Measurements from ENCODE around the gene FBXW4.

FBXW4 gene

DNA sequence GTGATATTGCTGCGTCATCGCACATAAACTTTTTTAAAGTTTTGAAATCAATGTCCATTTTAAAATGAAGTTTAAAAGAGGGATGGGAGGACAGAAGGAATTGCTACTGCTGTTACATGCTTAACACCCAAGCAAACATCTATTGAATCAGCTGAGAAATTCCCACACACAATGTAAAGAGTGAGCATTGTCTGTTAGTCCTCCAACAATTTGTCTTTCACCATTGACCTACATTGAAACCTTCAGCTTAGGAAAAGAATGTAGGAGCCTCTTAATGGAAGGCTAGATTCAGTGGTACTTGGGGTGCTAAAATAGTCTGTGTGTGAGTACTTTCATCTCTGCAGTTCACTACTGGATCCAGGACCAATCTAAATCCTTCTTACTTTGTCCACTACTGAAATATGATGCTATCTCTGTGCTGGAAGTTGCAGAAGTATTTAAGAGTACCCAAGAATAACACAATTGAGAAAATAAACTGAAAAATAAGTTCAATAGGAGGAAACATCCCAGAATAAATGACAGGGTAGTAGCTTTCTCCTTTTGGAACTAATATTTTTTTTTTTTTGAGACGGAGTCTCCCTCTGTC lies 23.8 kb upstream of the FBXW4 start:
- no peaks in the 10 kb centered on the region for H3K9me3 ChIP-seq
- intact Hi-C loops (cut with DNase I; ENCODE audit: low total_unique reads), result no loop called here
- TF ChIP-seq, protein P1, sequence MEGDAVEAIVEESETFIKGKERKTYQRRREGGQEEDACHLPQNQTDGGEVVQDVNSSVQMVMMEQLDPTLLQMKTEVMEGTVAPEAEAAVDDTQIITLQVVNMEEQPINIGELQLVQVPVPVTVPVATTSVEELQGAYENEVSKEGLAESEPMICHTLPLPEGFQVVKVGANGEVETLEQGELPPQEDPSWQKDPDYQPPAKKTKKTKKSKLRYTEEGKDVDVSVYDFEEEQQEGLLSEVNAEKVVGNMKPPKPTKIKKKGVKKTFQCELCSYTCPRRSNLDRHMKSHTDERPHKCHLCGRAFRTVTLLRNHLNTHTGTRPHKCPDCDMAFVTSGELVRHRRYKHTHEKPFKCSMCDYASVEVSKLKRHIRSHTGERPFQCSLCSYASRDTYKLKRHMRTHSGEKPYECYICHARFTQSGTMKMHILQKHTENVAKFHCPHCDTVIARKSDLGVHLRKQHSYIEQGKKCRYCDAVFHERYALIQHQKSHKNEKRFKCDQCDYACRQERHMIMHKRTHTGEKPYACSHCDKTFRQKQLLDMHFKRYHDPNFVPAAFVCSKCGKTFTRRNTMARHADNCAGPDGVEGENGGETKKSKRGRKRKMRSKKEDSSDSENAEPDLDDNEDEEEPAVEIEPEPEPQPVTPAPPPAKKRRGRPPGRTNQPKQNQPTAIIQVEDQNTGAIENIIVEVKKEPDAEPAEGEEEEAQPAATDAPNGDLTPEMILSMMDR (IDR thresholded peaks at IDR 0.05), result no peak
- H3K27ac ChIP-seq, result no peak overlapping the region
- H3K27me3 ChIP-seq, result peaks cover 0 to 30% of the 10 kb centered on the region in 2 donors
- no peak overlapping the region for H3K4me3 ChIP-seq
- DNase-seq, result no peak
- H3K4me1 ChIP-seq, result no peaks in the 10 kb centered on the region
- H3K36me3 ChIP-seq, result no peaks in the 10 kb centered on the region

DNA sequence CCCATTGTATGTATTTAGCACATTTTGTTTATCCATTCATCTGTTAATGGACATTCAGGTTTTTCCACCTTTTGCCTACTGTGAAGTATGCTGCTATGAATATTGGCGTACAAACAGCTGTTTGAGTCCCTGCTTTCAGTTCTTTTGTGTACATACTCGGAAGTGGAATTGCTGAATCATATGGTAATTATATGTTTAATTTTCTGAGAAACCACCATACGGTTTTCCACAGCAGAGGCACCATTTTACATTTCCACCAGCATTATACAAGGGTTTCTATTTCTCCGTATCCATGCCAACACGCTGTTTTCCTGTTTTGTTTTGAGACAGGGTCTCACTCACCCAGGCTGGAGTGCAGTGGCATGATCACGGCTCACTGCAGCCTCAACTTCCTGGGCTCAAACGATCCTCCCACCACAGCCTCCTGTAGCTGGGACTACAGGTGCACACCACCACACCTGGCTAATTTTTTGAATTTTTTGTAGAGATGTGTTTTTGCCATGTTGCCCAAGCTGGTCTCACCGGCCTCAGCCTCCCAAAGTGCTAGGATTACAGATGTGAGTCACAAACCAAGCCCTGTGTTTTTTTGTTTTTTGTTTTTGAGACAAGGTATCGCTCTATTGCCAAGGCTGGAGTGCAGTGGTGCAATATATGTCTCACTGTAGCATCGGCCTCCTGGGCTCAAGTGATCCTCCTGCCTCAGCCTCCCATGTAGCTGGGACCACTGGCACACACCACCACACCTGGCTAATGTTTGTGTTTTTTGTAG lies 22.1 kb upstream of the FBXW4 start:
- intact Hi-C loops (cut with DNase I; ENCODE audit: low total_unique reads), result no loop called here
- no peak for DNase-seq
- no peak overlapping the region for H3K27ac ChIP-seq
- no peak overlapping the region for H3K4me3 ChIP-seq
- peaks cover 0 to 28% of the 10 kb centered on the region in 2 donors for H3K27me3 ChIP-seq
- no peaks in the 10 kb centered on the region for H3K9me3 ChIP-seq
- H3K36me3 ChIP-seq, result no peaks in the 10 kb centered on the region
- H3K4me1 ChIP-seq, result no peaks in the 10 kb centered on the region
- TF ChIP-seq, protein P1 (IDR thresholded peaks at IDR 0.05), result no peak

DNA sequence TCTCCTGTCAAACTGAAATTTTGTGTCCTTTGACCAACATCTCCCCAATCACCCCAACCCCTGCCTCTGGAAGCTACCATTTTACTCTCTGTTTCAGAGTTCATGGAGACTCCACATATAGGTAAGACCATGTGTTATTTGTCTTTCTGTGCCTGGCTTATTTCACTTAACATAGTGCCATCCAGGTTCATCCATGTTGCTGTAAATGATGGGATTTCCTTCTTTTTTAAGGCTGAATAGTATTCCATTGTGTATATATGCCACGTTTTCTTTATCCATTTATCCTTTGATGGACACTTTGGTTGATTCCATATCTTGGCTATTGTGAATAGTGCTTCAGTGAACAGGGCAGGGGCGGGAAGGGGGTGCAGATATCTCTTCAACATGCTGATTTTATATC lies 18.0 kb upstream of the FBXW4 start:
- no peak overlapping the region for H3K4me3 ChIP-seq
- no peaks in the 10 kb centered on the region for H3K9me3 ChIP-seq
- intact Hi-C loops (cut with DNase I; ENCODE audit: low total_unique reads), result no loop called here
- H3K27ac ChIP-seq, result no peak overlapping the region
- TF ChIP-seq, protein P1 (IDR thresholded peaks at IDR 0.05), result no peak
- no peaks in the 10 kb centered on the region for H3K4me1 ChIP-seq
- no peak for DNase-seq
- H3K36me3 ChIP-seq, result no peaks in the 10 kb centered on the region
- H3K27me3 ChIP-seq, result peaks cover 0 to 23% of the 10 kb centered on the region in 2 donors

DNA sequence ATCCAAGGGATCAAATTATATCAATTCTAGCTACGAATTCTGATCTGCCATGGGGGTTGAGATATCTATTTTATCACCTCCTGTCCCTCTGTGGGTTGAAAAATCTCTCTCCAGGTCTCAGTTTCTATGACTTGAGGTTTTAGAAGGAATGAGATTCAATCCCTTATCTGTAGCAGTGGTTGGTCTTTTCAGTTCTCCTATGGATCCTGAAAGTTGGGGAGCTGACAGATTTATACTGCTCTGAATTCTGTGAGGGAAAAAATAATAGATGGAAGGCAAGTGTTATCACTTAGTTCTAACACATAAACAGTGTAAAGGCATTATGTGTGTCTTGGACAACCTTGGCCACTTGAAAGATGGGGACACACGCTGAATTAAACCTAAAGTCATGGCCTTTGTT lies 15.8 kb upstream of the FBXW4 start:
- no peak for DNase-seq
- H3K27ac ChIP-seq, result no peak overlapping the region
- TF ChIP-seq, protein P1 (IDR thresholded peaks at IDR 0.05), result no peak
- intact Hi-C loops (cut with DNase I; ENCODE audit: low total_unique reads), result no loop called here
- H3K36me3 ChIP-seq, result no peaks in the 10 kb centered on the region
- peaks cover 0 to 8% of the 10 kb centered on the region in 2 donors for H3K27me3 ChIP-seq
- no peak overlapping the region for H3K4me3 ChIP-seq
- H3K4me1 ChIP-seq, result no peaks in the 10 kb centered on the region
- H3K9me3 ChIP-seq, result no peaks in the 10 kb centered on the region

DNA sequence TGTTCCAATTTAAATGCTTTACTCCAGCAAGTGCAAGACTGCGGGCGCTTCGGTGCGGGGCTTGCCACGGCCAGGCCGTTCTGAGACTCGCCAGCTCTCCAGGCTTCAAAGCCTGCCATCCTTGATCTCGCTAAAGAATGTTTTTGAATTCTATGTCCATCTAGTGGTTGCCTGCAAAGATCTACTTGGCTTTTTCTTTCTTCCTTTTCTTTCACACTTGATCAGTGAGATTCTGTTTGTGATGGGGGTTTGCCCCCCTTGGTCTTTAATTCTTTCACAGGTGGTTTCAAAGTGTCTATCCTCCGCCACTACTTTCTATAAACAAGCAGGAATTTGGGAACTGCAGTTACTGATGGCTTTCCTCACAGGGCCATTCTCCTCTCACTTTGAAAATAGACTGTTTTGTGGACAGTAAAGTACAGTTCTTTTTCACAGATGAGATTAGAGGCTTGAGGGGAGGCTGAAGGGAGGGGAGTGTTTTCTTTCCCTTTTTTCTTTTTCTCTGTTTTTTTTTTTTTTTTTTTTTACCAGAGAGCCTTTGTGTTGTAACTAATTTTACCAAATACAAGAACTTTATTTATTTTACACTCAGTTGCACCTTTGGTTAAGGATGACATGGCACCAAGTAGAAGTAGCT lies 15.2 kb upstream of the FBXW4 start:
- DNase-seq, result no peak
- H3K4me1 ChIP-seq, result no peaks in the 10 kb centered on the region
- peaks cover 0 to 11% of the 10 kb centered on the region in 2 donors for H3K27me3 ChIP-seq
- intact Hi-C loops (cut with DNase I; ENCODE audit: low total_unique reads), result no loop called here
- H3K27ac ChIP-seq, result no peak overlapping the region
- no peaks in the 10 kb centered on the region for H3K9me3 ChIP-seq
- H3K4me3 ChIP-seq, result no peak overlapping the region
- TF ChIP-seq, protein P1 (IDR thresholded peaks at IDR 0.05), result no peak
- H3K36me3 ChIP-seq, result no peaks in the 10 kb centered on the region

Measured in tibial artery (tissue), 4 donors.